ENCODE data around the gene TSPAN11.

TSPAN11 gene

DNA sequence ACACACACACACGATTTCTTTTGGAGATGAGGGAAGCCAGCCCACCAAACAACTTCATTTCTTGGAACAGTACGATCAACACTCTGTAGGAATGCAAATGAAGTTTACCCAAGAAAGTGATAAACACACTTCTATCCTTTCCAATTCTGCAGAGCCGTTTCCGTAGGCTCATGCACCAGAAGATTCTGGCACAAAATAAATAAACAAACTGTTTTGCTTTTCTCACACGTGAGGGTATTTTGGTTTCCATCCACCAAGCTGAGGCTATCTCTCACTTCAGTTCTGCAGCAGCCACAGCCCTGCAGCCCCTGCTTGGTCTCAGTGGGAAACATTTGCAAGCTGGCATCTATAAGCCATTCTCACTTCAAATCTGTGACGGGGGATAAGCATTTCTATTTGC lies 15.3 kb upstream of the TSPAN11 start:
- no peak for DNase-seq (ENCODE audit: low read depth in 2 of 2)

DNA sequence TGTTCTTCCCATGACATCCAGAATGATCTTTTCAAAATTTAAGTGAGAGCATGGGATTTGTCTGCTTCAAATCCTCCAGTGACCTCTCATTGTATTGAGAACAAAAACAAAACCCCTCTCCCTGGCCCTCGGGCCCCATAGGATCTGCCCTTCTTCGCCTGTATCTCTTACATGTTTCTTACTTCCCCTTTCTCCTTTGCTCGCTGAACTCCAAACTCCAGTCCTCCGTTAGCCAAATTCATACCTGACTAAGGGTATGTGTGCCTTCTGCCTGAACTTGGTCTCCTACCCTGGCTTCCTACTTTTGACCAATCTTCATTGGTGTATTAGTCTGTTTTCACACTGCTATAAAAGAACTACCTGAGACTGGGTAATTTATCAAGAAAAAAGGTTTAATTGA lies 13.2 kb upstream of the TSPAN11 start:
- DNase-seq (ENCODE audit: low read depth in 2 of 2) = no peak

DNA sequence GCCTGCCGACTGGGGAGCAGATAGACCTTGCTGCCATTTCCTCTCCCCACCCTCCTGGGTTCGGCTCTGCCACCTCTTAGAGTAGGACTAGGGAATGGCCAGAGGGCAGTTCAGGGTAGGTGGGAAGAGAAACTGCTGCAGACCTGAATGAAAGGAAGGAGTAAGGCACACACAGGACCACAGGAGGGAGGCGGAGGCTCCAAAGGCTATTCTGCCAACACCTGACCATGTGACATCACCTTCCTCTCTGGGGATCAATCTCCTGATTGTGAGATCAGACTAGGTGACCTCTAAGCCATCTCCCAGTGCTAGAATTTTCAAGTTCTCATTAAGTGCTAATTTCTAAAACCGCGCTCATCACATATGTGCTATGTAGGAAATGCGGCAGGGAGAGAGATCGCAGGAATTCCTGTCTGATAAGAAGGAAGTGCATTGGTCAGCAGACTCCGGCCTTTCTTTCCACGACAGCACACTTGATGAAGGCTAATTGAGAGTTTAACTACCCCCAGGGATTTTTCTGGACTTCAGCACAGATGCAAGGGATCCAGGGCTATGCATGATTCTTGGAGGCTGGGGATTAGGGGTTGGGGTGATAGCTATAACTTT lies 11.5 kb upstream of the TSPAN11 start:
- DNase-seq (ENCODE audit: low read depth in 2 of 2) = no peak

DNA sequence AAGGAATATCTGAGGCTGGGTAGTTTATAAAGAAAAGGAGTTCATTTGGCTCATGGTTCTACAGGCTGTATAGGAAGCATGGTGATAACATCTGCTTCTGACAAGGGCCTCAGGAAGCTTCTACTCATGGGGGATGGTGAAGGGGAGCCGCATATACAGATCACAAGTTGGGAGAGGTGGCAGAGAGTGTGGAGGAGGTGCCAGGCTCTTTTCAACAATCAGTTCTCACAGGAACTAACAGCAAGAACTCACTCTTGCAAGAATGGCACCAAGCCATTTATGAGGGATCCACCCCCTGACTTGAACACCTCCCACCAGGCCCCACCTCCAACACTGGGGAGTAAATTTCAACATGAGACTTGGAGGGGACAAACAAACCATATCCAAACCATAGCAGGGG lies 3.5 kb upstream of the TSPAN11 start:
- DNase-seq (ENCODE audit: low read depth in 2 of 2) = no peak

DNA sequence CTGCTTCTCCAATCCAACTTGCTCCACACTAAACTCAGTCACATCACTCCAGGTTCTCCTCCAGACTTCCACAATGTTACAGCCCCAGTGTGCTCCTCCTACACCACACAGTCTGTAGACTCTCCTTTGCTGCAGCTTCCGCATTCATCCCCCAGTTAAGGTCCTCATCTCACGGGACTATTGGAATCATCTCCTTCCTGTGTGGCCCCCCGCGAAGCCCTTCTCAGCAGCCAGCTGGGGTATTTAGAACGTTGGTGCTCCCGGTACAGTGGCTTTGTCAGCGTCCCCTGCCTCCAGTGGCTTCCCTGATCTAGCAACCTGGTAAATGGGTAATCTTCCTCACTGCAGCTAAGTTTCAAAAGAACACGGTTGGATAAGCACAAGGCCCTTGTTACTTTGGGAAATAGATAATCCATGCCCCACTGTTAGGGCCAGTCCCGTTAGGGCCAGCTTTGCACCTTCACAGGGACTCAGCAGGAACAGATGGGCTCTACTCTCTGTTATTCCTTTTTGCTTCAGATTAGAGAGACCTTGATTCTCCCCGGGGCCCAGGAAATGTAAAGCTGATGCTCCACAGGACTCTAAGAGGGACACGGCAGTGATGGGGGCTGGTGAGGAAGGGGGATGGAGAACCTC lies 823 bp upstream of the TSPAN11 start:
- no peak for DNase-seq (ENCODE audit: low read depth in 2 of 2)

DNA sequence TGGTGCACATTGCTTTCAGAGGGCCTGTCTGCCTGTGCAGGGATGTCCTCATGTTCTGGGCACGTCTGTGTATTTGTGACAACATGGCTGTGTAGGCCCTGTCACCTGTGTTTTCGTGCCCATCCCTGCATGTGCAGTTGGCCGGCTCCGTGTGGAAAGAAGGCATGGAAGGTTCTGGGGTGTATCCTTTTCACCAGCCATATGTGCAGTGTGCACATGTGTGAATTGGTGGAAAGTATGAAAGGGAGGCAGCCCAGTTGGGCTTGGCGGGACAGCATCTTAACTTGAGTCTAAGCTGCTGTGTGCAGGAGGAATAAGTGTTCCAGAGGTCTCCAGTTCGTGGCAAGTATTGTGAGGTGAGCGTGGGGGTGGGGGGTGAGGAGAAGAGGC lies 669 bp downstream of the TSPAN11 start:
- no peak for DNase-seq (ENCODE audit: low read depth in 2 of 2)

DNA sequence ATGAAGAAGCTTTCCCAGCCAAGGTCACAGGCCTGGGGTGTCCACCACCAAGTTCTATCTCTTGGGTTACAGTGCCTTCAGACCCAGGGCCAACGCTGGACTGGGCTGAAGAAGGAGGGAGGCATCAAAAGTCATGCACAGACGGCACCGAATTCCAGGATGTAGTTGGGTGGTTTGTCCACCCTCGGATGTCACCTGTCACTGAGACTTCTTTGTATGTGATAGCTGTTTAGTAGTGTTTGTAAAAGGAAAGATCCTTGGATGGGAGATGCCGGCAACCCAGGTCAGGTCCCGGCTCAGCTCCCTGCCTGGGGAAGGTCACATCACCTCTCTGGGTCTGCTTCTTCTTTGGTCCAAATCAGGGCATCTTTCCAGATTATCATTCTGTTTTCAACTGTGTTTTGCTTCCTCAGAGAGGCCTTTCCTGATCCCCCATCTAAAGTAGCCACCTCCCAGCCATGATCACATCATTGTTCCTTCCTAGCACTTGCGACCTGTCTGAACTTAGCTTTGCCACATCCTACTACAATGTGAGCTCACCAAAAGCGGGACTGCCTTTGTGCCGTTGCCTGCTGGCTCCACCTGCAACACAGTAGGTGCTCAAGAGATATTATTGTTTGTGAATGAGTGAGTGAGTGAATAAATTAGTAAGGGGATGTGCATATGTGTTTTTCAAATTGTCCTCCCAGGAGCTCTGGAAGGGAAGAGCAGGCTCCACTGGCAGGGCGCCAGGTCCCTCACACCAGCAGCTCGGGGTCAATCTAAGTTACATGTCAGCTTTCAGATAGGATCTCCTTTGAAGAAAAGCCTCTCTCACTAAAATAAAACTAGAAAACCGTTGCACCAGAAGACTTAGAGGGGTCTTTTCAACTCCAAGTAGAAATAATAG lies 2.1 kb downstream of the TSPAN11 start:
- DNase-seq (ENCODE audit: low read depth in 2 of 2) = no peak

DNA sequence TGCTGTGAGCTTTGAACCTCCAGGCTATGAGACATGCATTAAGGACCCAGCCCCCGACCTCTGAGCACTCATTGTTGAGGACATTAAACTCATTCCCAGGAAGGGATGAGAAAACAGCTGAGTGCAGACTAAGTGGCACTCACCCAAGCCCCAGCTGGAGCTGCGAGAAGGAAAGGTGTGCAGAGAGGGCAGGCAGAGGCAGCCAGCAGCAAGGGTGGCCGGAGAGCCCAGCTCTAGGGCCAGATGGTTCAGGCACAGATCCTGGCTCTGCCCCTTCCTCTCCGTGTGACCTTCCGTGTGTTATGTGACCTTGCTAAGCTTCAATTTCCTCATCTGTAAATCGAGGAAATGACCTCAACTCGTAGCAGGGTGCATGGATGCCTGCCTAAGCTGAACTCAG lies 3.7 kb downstream of the TSPAN11 start:
- DNase-seq (ENCODE audit: low read depth in 2 of 2) = no peak

DNA sequence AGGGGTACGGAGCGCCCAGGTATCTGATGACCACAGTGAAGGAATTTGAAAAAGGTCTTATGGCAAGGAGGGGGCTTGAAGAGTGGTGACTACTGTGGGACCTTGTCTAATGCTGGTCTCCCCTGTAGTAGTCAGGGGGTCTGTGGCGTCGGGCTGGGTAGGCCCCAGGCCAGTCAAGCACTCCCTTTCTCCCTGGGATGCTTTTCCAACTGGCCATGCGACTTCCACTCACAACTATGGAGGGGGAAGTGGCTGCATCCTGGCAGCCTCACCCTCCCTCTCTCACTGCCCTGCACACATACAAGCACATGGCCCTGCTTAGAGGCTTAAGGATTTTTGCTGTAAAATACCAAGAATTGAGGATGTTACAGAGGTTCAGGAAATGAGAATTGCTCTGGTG lies 4.1 kb downstream of the TSPAN11 start:
- DNase-seq (ENCODE audit: low read depth in 2 of 2) = no peak

DNA sequence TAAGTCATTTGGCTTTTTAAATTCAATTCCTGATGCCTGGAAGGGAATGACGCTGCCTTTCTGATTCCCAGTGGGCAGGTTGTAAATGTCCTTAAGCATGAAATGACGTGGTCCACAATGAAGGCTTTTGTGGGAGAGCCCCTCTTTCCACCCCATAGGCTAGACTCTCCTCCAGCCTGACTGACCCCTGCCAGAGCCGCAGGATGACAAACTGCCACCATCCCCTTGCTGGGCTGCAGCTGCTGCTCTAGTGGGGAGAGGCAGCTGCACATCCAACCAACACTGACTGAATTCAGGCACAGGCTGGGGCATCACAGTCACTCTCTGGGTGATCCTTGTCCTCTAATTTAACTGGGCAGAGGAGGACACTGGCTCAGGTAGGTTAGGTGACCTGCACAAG lies 6.3 kb downstream of the TSPAN11 start:
- DNase-seq (ENCODE audit: low read depth in 2 of 2) = no peak

DNA sequence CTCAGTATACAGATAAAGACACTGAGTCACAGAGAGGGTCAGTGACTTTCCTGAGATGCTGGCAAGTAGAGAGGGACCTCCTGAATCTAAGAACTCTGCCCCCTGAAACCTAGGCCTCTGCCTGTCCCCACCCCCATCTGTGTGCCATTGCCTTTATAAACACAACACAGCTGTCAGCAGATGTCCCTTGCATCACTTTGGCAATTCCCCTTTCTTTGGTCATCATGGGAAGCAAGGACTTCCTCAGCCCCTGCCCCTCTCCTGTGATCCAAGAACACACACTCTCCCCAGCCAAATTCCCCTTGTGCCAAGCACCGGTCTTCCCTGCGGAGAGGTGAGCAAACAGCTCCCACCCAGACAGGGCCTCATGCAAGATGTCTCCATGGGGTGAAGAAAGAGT lies 8.3 kb downstream of the TSPAN11 start:
- no peak for DNase-seq (ENCODE audit: low read depth in 2 of 2)

DNA sequence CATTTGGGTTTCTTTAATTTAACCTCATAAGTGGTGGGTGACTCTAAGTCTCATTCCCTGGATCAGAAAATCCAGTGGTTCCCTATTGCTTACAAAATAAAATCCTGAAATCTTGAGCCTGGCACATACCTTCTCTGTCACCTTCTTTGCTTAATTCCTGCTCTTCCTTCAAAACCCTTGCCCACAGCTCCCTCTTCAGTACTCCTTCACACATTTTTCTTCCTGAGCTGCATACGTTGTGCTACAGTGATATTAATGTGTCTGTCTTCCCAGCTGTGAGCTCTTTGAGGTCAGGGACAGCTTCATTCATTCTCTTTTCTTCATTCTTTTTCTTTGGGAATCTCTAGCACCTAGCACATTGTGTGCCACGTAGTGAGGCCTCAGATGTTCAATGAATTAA lies 9.5 kb downstream of the TSPAN11 start:
- DNase-seq (ENCODE audit: low read depth in 2 of 2) = no peak

DNA sequence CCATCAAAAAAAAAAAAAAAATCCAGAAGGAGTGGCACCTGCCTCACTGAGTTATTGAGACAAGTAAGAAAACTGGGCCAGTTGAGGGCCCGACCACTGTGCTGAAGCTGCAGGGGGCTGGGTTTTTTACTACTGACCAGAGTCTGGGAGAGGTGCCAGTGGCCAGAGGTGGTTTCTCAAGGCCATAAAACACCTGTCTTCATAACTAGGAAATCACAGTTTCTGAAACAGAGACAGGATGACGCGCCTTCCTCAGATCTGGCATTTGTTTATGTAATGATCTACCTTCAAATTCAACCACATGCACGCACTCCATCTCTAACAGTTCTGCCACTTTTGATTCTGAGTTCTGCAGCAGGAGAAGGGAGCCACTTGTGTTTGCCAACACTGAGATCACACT lies 12.7 kb downstream of the TSPAN11 start:
- no peak for DNase-seq (ENCODE audit: low read depth in 2 of 2)

DNA sequence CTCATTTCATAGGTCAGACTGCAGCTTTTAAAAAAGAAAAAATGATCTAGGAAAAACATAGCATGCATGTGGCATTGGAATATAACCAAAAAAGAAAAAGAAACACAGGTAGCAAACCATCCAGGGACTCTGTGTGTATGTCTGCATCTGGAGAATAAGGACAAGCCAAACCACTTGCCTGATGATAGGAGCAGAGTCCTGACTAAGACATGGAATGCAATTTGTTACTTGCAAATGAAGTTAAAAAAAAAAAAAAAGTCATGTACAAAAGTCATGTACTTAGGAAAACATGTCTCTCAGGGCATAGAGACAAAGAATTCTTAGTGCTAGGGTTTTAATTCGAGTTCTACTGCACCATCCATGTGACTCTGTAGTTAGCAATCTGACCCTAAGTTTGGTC lies 15.9 kb downstream of the TSPAN11 start:
- DNase-seq (ENCODE audit: low read depth in 2 of 2) = no peak

DNA sequence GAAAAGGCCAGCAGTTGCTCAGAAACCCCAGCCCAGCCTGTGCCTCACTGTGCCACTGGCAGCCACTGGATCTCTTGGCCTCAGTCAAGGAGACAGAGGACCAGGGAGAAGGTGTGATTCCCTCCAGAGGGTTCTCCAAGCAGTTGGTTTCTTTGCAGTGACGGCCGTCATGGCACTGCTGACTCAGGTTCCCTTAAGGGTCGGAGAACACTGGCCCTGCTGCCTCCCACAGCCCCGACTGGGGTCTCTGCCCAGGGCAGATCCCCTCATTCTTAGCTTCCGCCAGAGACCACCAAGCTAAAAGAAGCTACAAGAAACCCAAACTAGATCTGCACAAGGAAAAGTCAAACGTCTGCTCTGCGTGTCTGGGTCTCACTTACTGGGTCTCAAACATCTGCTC lies 16.4 kb downstream of the TSPAN11 start:
- no peak for DNase-seq (ENCODE audit: low read depth in 2 of 2)

DNA sequence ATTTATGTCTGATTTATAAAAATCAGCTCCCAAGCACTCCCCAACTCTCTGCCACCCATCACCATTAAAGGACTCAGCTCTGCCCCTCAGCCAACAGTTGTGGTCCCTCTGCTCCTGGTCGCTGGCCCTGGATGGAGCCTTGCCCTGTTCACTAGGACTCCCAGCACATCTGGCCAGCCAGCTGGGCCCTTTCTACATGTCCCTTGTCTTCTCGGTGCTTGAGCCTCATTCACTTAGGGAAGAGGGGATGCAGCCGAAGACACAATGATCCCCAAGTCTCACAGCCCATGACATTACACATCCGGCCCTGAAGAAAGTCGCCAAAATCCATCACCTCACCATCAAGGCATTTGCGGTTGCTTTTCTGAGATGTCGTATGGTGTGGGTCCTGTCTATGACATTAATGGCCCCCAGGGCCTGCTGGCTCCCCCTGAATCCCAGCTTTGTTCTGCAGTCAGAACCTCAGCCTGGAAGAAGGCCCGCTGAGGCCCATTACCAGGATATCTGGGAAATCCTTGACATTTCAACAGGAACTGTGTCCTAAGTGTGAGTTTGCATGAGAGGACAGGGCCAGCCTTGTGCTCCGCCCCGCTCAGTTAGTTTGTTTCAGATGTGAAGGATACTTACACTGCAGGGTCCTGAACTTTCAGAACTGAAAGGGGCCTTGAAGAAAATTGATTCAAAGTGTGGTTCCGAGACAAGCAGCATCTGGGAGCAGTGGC lies 19.1 kb downstream of the TSPAN11 start:
- no peak for DNase-seq (ENCODE audit: low read depth in 2 of 2)

DNA sequence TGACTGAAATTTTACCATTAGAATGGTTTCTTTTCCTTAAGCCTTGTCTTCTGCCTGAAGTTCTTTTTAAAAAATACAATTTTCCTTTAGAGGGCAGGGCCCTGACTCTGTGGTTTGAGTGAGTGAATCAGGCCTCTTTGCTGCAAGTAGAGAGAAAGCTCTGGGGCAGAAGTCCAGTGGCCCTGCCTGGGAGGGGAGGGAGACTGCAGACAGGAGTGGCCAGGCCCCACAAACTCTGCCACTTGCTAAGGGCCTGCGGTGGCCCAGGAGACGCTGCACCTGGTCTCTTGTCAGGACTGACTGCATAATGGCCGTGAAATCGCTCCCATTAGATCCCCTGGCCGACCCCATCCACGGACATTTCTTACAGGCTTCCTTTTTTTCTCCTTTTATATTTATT lies 25.5 kb downstream of the TSPAN11 start:
- no peak for DNase-seq (ENCODE audit: low read depth in 2 of 2)

DNA sequence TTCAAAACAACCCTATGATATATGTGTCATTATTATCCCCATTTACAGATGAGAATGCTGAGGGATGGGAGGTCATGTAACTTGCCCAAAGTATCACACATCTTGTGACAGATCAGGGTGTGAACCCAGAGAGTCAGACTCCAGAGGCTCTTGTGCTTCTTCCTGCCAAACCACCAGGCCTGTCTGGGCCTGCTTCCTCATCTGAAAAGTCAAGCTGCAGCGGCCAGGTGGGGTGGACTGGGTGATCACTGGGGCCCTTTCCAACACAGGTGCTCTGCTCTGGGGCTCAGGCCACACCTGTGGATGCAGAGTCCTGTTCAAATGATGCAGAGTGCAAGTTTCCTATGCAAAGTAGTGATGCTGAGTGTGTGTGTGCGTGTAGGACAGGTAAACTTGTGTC lies 26.7 kb downstream of the TSPAN11 start:
- no peak for DNase-seq (ENCODE audit: low read depth in 2 of 2)

DNA sequence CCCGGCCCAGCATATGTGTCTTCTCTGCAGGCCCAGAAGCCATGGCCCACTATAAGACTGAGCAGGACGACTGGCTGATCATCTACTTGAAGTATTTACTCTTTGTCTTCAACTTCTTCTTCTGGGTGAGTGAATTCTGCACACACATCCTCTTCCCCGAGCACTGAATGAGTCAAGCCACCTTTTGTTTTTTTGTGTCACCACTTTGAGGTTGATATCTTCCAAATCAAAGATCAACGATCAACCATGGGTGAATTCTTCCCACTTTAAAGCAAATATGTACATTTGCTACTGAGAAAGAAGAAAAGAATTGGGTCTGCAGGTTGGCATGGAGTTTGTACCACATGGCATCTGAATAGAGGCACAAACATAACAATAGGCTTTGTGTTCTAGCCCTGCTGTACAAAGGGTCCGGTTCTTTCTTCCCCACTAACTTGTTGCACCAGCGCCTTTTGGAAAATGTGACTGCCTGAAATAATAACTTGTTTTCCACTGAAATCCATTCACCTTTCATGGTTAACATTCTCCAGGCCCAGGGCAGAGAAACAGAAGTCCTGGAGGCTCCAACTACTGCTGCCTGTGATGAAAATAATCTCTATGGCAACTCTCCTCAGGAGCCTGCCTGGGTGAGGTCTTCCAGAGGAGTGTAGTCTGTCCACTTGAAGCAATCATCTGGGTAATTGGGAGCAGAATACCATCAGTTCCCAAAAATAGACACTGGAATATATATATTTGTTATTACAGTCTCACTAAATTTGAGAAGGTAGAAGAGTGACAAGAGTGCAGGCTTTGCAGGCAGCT lies 27.6 kb downstream of the TSPAN11 start:
- DNase-seq (ENCODE audit: low read depth in 2 of 2) = no peak

DNA sequence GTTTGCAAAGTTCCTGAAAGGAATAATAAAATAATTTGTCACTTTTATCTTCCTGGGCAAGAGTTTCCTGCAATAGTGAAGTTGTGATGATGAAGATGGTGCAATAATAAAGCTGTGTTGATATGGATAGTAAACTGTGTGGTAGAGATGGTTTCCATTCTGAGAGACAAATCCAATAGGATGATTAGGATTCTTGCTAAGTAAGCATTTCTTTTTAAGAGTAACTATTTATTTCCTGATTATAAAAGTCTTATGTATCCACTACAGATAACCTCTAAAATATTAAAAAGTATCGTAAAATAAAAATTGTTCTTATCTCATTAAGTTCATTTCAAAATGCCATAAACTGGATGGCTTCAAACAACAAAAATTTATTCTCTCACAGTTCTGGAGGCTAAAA lies 28.7 kb downstream of the TSPAN11 start:
- no peak for DNase-seq (ENCODE audit: low read depth in 2 of 2)

DNA sequence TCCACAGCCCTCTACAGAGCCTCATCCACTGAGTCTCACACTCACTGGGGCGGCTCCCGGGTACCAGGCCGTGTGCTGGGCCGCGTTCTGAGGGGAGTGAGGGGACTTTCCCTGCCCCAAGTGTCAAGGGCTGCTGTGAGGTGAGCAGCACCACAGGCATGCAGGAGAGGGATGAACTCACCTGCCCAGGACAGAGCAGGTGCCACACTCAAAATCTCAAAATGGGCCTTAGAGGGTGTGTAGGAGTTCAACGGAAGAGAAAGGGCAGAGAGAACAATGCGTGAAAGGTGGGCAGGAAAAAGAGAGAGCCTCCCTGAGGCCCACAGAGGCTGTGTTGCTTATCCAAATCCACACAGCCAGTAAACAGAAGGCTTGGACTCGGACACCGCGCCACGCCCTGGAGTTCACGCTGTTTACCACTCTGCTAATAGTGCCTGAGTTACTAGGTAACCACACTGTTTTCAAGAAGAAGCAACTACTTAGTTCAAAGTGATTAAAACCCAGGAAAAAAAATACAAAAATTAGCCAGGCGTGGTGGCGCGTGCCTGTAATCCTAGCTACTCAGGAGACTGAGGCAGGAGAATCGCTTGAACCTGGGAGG lies 32.7 kb downstream of the TSPAN11 start:
- DNase-seq (ENCODE audit: low read depth in 2 of 2) = no peak
